Tibial nerve (tissue), 4 donors: ENCODE measurements around the gene PARVG. TPM values are rescaled to one million over a fixed set of nuclear protein-coding genes. Genes with fewer than 3 reads are reported as not detected.

Experiments
- DNase-seq, 2 donors: peaks; one replicate each; pipeline ENCODE4 v3.0.0-alpha.2; 2019; ENCODE audit warnings: low spot score in 2 of 2
- H3K27ac ChIP-seq, 4 donors: fragments of 200-600 bp; sonication (generic) in 3 of 4; one replicate each; pipeline ENCODE4 v1.5.1; 2017 to 2019; ENCODE audit warnings: mild to moderate bottlenecking in 1 of 4
- H3K27me3 ChIP-seq, 2 donors: fragments of 200-600 bp; sonication (generic) in 1 of 2; one replicate each; pipeline versions ENCODE4 v1.5.1 to v1.6.0; 2017 to 2019
- H3K36me3 ChIP-seq, 3 donors: fragments of 200-600 bp; sonication (generic); one replicate each; pipeline ENCODE4 v1.5.1; 2018 to 2019
- H3K4me1 ChIP-seq, 4 donors: fragments of 200-600 bp; sonication (generic) in 3 of 4; one replicate each; pipeline ENCODE4 v1.5.1; 2017 to 2019
- H3K4me3 ChIP-seq, 4 donors: fragments of 200-600 bp; sonication (generic) in 3 of 4; one replicate each; pipeline ENCODE4 v1.5.1; 2017 to 2019; ENCODE audit warnings: mild to moderate bottlenecking in 1 of 4, moderate library complexity in 1 of 4
- H3K9me3 ChIP-seq, 4 donors: fragments of 200-600 bp; sonication (generic) in 3 of 4; one replicate each; pipeline ENCODE4 v1.5.1; 2017 to 2019
- EP300 ChIP-seq, 2 donors: sonication (generic); formaldehyde crosslinking; IDR thresholded peaks; one replicate each; pipeline ENCODE4 v1.6.1; 2017; ENCODE audit warnings: antibody characterized with exemption in 2 of 2, mild to moderate bottlenecking in 1 of 2
- POLR2A ChIP-seq, 2 donors: fragments of 450-650 bp; IDR thresholded peaks; one replicate each; pipeline ENCODE4 v1.6.1; 2017; ENCODE audit warnings: antibody characterized with exemption in 2 of 2, mild to moderate bottlenecking in 2 of 2, moderate library complexity in 2 of 2
- WGBS, 2 donors: methylation state at CpG; one replicate each; pipeline ENCODE4 v1.1.5; 2018; 5-methylcytosine and 5-hydroxymethylcytosine counted together
- total RNA-seq, 4 donors: library from RNA; depleted of rRNA; stranded (reverse); fragments of >200 nt; gene quantifications; one replicate each; pipeline ENCODE4 v1.1.0, GENCODE V29; 2016
- TF ChIP-seq, protein P1 (sequence below), 5 experiments: fragments of 200-600 bp in 3 of 5; fragments of 450-650 bp in 2 of 5; sonication (generic) in 3 of 5; IDR thresholded peaks; one replicate each; pipeline ENCODE4 v1.5.1; 2016 to 2019; ENCODE audit warnings: antibody characterized with exemption in 5 of 5, mild to moderate bottlenecking in 3 of 5, moderate library complexity in 2 of 5

Gene PARVG
- total RNA-seq, 4 donors from 2014 or later, result 18.8 to 140 (median 34.9) TPM

DNA sequence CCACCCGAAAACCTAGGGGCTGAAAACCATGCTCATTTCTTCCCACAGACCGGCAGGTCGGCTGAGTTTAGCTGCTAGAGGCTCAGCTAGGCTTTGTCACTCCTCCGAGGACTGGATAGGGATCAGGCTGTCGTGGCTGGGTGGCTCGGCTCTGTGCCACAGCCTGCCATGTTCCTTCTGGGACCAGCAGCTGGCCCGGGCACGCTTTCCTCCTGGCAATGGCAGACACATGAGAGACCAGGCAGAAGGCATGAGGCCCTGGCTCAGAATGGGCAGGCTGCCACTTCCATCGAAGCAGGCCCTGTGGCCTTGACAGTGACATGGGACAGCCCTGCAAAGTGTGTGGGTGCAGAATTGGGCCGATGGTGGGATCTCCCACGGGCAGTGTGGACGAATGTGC is 20.9 kb downstream of the PARVG start:
- no peak overlapping the region for H3K4me3 ChIP-seq
- no peaks in the 10 kb centered on the region for H3K36me3 ChIP-seq
- H3K27me3 ChIP-seq, result no peaks in the 10 kb centered on the region
- WGBS, 2 donors, result 78 to 89% methylated on average over 7 to 9 of the region's 12 CpGs
- H3K4me1 ChIP-seq, result peaks cover 0 to 6% (median 0%) of the 10 kb centered on the region in 4 donors
- H3K27ac ChIP-seq, result no peak overlapping the region
- TF ChIP-seq EP300 (IDR thresholded peaks at IDR 0.05) (no peak), POLR2A (IDR thresholded peaks at IDR 0.05) (no peak)
- H3K9me3 ChIP-seq, result no peaks in the 10 kb centered on the region
- no peak for DNase-seq

DNA sequence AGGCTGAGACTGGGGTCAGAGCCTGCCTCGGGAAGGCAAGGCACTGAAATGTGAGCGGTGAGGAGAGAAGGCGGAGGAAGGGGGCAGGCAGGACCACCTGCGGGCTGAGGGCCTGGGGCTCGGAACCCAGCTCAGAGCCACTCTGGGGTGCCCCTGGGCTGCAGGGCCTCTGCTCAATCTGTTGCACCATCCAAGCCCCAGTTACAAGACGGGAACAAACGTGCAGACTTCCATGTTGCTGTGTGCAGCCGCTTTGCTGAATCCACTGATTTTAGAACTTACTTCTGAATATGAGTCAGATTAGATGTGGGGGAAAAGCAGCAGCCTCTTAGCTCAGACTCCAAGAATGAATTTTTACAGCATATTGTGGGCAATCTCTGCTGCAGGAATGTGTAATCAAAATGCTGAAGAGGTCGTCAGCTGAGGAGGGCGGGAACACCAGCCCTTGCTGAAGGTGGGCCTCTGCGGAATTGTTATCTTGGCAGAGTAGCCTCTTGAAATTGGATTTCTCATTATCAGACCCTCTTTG is 21.6 kb downstream of the PARVG start:
- TF ChIP-seq EP300 (IDR thresholded peaks at IDR 0.05), result no peak
- TF ChIP-seq POLR2A (IDR thresholded peaks at IDR 0.05), result no peak
- TF ChIP-seq, protein P1, sequence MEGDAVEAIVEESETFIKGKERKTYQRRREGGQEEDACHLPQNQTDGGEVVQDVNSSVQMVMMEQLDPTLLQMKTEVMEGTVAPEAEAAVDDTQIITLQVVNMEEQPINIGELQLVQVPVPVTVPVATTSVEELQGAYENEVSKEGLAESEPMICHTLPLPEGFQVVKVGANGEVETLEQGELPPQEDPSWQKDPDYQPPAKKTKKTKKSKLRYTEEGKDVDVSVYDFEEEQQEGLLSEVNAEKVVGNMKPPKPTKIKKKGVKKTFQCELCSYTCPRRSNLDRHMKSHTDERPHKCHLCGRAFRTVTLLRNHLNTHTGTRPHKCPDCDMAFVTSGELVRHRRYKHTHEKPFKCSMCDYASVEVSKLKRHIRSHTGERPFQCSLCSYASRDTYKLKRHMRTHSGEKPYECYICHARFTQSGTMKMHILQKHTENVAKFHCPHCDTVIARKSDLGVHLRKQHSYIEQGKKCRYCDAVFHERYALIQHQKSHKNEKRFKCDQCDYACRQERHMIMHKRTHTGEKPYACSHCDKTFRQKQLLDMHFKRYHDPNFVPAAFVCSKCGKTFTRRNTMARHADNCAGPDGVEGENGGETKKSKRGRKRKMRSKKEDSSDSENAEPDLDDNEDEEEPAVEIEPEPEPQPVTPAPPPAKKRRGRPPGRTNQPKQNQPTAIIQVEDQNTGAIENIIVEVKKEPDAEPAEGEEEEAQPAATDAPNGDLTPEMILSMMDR (IDR thresholded peaks at IDR 0.05), result no peak
- Histone ChIP-seq H3K36me3 (no peaks in the 10 kb centered on the region), H3K9me3 (no peaks in the 10 kb centered on the region), H3K4me3 (no peak overlapping the region), H3K4me1 (peaks cover 0 to 6% (median 0%) of the 10 kb centered on the region in 4 donors), H3K27ac (no peak overlapping the region), H3K27me3 (no peaks in the 10 kb centered on the region)
- no peak for DNase-seq
- WGBS, 2 donors, result 52 to 53% methylated on average over 11 of the region's 11 CpGs

DNA sequence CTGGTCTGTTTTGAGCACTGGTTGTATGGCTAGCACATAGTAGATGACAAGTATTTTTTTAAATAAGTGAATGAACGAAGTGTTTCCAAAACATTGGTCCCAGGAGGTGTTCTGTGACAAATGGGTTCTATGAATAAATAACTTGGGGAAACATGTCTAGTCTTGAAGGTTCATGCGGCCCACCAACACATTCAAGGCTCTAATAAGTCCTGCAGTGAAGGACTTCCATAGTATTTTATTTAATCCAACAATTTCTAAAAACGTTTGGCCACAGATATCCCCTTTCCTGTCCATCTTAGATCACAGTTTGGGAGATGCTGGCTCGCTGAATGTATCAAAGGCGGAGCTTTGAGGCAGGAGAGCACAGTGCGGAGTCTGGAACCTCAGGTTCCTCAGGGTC is 22.5 kb downstream of the PARVG start:
- WGBS, 2 donors, result 74 to 88% methylated on average over 6 of the region's 6 CpGs
- no peaks in the 10 kb centered on the region for H3K27me3 ChIP-seq
- peaks cover 0 to 4% (median 0%) of the 10 kb centered on the region in 4 donors for H3K9me3 ChIP-seq

DNA sequence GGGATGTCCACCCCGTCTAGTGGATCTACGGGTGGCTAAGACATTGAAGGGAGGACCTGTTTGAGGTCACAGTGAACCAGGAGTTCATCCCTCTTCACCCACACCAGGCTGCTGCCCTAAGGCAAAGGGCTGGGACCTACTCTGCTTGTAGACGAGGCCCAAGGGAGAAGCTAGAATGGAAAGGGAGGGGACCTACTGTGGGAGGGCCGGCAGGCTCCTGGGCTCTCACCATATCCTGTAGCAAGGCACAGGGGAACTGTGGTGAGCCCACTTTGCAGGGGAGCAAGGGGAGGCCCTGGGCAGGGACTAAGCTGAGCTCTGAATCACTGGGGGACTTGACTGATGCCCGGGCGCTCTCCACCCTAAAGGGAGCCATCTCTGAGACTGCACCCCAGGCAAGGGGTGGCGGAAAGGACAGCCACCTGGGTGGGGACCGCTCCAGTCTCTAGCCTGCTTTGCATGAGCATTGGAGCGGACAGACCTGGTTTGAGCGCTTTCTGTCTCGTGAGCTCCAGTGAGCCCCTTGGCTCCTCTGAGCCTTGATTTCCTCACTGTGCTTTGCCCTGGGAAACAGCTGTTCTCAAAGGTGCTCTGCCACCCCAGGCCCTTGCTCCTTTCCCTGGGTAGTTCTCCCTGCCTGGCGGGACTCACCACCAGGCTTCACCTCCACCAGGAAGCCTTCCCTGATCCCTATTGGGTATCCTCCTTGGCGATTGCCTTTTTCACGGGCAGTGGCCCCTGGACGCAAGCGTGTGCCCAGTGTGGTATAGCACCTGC is 24.2 kb downstream of the PARVG start:
- Histone ChIP-seq H3K4me3 (no peak overlapping the region), H3K27me3 (no peaks in the 10 kb centered on the region), H3K27ac (no peak overlapping the region), H3K9me3 (peaks cover 0 to 21% (median 2%) of the 10 kb centered on the region in 4 donors), H3K4me1 (peaks cover 0 to 6% (median 0%) of the 10 kb centered on the region in 4 donors), H3K36me3 (no peaks in the 10 kb centered on the region)
- no peak for DNase-seq
- 87 to 89% methylated on average over 10 to 13 of the region's 16 CpGs for WGBS, 2 donors
- no peak for TF ChIP-seq POLR2A (IDR thresholded peaks at IDR 0.05)
- TF ChIP-seq, protein P1 (IDR thresholded peaks at IDR 0.05), result no peak
- no peak for TF ChIP-seq EP300 (IDR thresholded peaks at IDR 0.05)

More for the DNA sequence above, 22.5 kb downstream of the PARVG start:
- TF ChIP-seq EP300 (IDR thresholded peaks at IDR 0.05) (no peak), POLR2A (IDR thresholded peaks at IDR 0.05) (no peak)
- TF ChIP-seq, protein P1 (IDR thresholded peaks at IDR 0.05), result no peak
- Histone ChIP-seq H3K27ac (no peak overlapping the region), H3K36me3 (no peaks in the 10 kb centered on the region), H3K4me1 (peaks cover 0 to 6% (median 0%) of the 10 kb centered on the region in 4 donors), H3K4me3 (no peak overlapping the region)
- no peak for DNase-seq

DNA sequence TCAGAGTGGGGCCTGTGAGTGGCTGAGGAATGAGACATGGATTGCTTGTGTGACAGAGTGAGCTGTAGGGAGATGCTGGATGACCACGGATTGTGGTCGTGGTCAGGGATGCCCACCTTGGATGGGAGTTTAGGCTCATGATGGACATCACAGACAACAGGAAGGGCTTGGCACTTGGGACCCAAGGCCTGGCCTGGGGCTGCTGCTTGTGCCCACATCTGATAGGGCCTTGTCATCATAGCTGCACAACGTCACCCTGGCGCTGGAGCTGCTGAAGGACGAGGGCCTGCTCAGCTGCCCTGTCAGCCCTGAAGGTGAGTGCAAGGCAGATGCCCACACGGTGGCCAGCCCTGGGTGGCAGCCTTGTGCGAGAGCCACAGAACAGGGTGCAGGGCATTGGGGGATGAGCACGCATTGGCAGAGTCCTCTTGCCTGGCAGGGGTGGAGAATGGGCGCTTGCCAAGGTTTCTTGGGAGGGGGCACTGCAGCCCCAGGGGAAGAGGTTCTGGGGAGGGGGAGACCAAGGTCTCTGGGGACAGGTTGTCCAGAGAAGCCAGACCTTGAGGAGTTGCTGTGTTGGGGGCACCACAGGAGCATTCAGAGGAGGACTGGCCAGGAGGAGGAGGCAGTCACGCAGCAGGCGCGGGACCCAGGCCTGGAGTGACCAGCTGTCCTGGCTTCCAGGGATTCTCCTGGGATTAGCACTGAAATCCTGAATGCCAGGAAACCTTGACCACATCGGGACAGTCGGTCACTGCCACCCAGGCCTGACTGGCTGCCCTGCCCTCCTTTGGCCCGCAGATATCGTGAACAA is 25.0 kb downstream of the PARVG start:
- WGBS, 2 donors, result 88 to 96% methylated on average over 12 to 13 of the region's 16 CpGs
- Histone ChIP-seq H3K27ac (no peak overlapping the region), H3K27me3 (no peaks in the 10 kb centered on the region), H3K9me3 (peaks cover 0 to 25% (median 2%) of the 10 kb centered on the region in 4 donors), H3K4me1 (peaks cover 0 to 6% (median 0%) of the 10 kb centered on the region in 4 donors), H3K4me3 (no peak overlapping the region), H3K36me3 (no peaks in the 10 kb centered on the region)
- DNase-seq, result no peak
- TF ChIP-seq EP300 (IDR thresholded peaks at IDR 0.05) (no peak), POLR2A (IDR thresholded peaks at IDR 0.05) (no peak)
- TF ChIP-seq, protein P1 (IDR thresholded peaks at IDR 0.05), result no peak
